Keratinocyte (primary cell): ENCODE results near the gene REPS2. TPM values are rescaled to one million over a fixed set of nuclear protein-coding genes. Genes with fewer than 3 reads are reported as not detected.

Experiments used
- DNase-seq: peaks from one replicate; pipeline ENCODE4 v3.0.0-alpha.2; 2011; ENCODE audit warnings: low read depth, missing footprints, low spot score
- FAIRE-seq: peaks from 2 replicates; lab custom pipeline; 2011; peaks lifted over from hg19 to GRCh38; lab: Jason Lieb, UNC
- H2AFZ ChIP-seq: 2 replicates; pipeline ENCODE4 v1.6.0; 2012; ENCODE audit warnings: low read length, control low read depth, inconsistent platforms; ENCODE audit not compliant: control insufficient read depth
- H3K27ac ChIP-seq: 2 replicates; pipeline ENCODE4 v1.5.1; 2011; ENCODE audit warnings: low read length; ENCODE audit not compliant: control insufficient read depth, insufficient read depth
- H3K27me3 ChIP-seq: 3 replicates; pipeline ENCODE4 v1.6.0; 2011; ENCODE audit warnings: low read length; ENCODE audit not compliant: control insufficient read depth, insufficient read depth; ENCODE audit errors: extremely low read depth
- H3K36me3 ChIP-seq, 2 experiments: 2 replicates in 1 of 2; 3 replicates in 1 of 2; pipeline ENCODE4 v1.5.1; 2011; ENCODE audit warnings: low read length in 2 of 2, mild to moderate bottlenecking in 1 of 2; ENCODE audit not compliant: control insufficient read depth in 2 of 2, insufficient read depth in 2 of 2; ENCODE audit errors: extremely low read depth in 1 of 2
- H3K4me1 ChIP-seq: 3 replicates; pipeline ENCODE4 v1.5.1; 2011; ENCODE audit warnings: low read length; ENCODE audit not compliant: control insufficient read depth, insufficient read depth; ENCODE audit errors: extremely low read depth
- H3K4me2 ChIP-seq: 3 replicates; pipeline ENCODE4 v1.6.0; 2011; ENCODE audit warnings: low read depth, low read length; ENCODE audit not compliant: control insufficient read depth, insufficient read depth; ENCODE audit errors: extremely low read depth
- H3K4me3 ChIP-seq, 3 experiments: fragments of 200-600 bp in 1 of 3; sonication (generic) in 1 of 3; 2 replicates in 2 of 3; 3 replicates in 1 of 3; pipeline ENCODE4 v1.5.1; 2011 to 2016; ENCODE audit warnings: low read length in 3 of 3, mild to moderate bottlenecking in 3 of 3, control low read depth in 2 of 3, inconsistent platforms in 1 of 3, low read depth in 1 of 3, mixed read lengths in 1 of 3, mixed run types in 1 of 3, moderate library complexity in 1 of 3; ENCODE audit not compliant: control insufficient read depth in 2 of 3, insufficient read depth in 2 of 3; ENCODE audit errors: extremely low read depth in 1 of 3
- H3K79me2 ChIP-seq: 2 replicates; pipeline ENCODE4 v1.6.0; 2012; ENCODE audit warnings: low read length; ENCODE audit not compliant: control insufficient read depth, insufficient read depth
- H3K9ac ChIP-seq: 3 replicates; pipeline ENCODE4 v1.6.0; 2011; ENCODE audit warnings: low read length; ENCODE audit not compliant: control insufficient read depth, insufficient read depth; ENCODE audit errors: extremely low read depth
- H3K9me1 ChIP-seq: 3 replicates; pipeline ENCODE4 v1.6.0; 2011; ENCODE audit warnings: low read length; ENCODE audit not compliant: control insufficient read depth, insufficient read depth; ENCODE audit errors: extremely low read depth
- H3K9me3 ChIP-seq: 2 replicates; pipeline ENCODE4 v1.5.1; 2012; ENCODE audit warnings: low read depth, low read length; ENCODE audit not compliant: control insufficient read depth
- H4K20me1 ChIP-seq: 3 replicates; pipeline ENCODE4 v1.6.0; 2011; ENCODE audit warnings: low read length; ENCODE audit not compliant: control insufficient read depth, insufficient read depth; ENCODE audit errors: extremely low read depth
- EZH2 ChIP-seq: IDR thresholded peaks from one replicate; pipeline ENCODE4 v1.6.1; 2012; ENCODE audit warnings: inconsistent platforms, mild to moderate bottlenecking, low read length, moderate library complexity
- dilution Hi-C: fragments of 300-500 bp; cut with MboI; formaldehyde crosslinking; loops from one replicate; pipeline ENCODE4 v1.7.0; 2020; ENCODE audit warnings: low sequenced_read_pairs; ENCODE audit not compliant: extremely low pct_ligation_motif_present
- polyA plus RNA-seq, 5 experiments: library from polyadenylated mRNA; depleted of rRNA in 3 of 5; stranded (reverse) in 3 of 5; stranded (forward) in 1 of 5; unstranded in 1 of 5; fragments of >200 nt; gene quantifications; 1 replicate in 1 of 5; 2 replicates in 3 of 5; 3 replicates in 1 of 5; pipeline versions ENCODE4 v1.2.1 to v1.2.3, GENCODE V29; 2011 to 2012; ENCODE audit warnings: missing spikeins in 2 of 5, low read depth in 1 of 5, low replicate concordance in 1 of 5
- TF ChIP-seq, protein P1 (sequence below), 3 experiments: IDR thresholded peaks in 1 of 3; conservative IDR thresholded peaks in 1 of 3; optimal IDR thresholded peaks in 1 of 3; 2 replicates in 2 of 3; 3 replicates in 1 of 3; pipeline versions ENCODE3 to v1.5.1; 2011; ENCODE audit warnings: low read length in 3 of 3, mild to moderate bottlenecking in 3 of 3, moderate library complexity in 2 of 3, control low read depth in 1 of 3, inconsistent platforms in 1 of 3; ENCODE audit not compliant: insufficient read depth in 2 of 3; ENCODE audit errors: extremely low read depth in 1 of 3

Gene REPS2
- polyA plus RNA-seq, 1 donor (not counting 4 experiments of a cell fraction or from before 2014, with no cell fraction given): 2.4 TPM

DNA sequence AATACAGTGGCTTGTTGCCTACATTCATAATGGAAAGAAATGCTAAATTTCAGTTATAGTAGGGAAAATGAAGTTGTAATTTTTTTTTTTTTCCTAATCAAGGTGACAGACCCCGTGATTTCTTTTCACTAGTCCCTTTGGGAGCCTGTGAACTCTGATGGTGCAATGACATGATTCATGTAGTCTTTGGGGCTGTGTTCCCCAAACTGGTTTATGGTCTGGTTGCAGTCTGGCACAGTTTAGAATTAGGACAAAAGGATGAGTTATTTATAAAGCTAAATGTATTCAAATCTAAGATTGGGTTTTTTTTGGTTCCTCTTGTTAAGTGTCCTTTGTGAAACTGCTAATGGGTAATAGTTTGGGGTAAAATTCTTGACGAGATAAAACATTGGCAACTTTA, 66.0 kb downstream of the REPS2 start:
- no peaks in the 10 kb centered on the region for H3K36me3 ChIP-seq
- FAIRE-seq: no peak
- TF ChIP-seq, protein P1, sequence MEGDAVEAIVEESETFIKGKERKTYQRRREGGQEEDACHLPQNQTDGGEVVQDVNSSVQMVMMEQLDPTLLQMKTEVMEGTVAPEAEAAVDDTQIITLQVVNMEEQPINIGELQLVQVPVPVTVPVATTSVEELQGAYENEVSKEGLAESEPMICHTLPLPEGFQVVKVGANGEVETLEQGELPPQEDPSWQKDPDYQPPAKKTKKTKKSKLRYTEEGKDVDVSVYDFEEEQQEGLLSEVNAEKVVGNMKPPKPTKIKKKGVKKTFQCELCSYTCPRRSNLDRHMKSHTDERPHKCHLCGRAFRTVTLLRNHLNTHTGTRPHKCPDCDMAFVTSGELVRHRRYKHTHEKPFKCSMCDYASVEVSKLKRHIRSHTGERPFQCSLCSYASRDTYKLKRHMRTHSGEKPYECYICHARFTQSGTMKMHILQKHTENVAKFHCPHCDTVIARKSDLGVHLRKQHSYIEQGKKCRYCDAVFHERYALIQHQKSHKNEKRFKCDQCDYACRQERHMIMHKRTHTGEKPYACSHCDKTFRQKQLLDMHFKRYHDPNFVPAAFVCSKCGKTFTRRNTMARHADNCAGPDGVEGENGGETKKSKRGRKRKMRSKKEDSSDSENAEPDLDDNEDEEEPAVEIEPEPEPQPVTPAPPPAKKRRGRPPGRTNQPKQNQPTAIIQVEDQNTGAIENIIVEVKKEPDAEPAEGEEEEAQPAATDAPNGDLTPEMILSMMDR (optimal IDR thresholded peaks at IDR 0.05 in 1 of 3, IDR thresholded peaks at IDR 0.05 in 1 of 3, conservative IDR thresholded peaks at IDR 0.05 in 1 of 3; ENCODE audit: extremely low read depth in 1 of 3, insufficient read depth in 2 of 3, low read length in 3 of 3): no peak
- no peak for TF ChIP-seq EZH2

DNA sequence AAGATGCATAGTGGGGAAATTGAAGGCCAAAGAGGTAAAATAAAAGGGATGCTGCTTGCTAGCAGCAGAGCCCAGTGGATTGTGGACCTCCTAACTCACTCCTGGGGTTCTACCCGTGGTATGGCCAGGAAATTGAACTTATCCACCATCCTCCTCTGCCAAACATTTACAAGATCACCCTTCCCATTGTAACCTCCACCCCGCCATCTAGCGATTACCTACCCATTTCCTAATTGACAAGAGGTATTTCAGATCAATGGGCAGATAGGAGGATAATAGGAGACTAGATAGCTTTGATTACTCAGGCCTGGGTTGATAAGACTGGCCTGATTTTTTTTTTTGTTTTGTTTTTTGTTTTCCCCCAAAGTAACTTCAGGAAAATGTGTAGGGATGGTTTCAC, 67.8 kb downstream of the REPS2 start:
- DNase-seq: no peak
- Histone ChIP-seq H3K36me3 (no peaks in the 10 kb centered on the region), H3K9me3 (no peaks in the 10 kb centered on the region), H3K4me2 (no peak overlapping the region), H3K4me3 (no peak overlapping the region), H3K9me1 (no peaks in the 10 kb centered on the region), H4K20me1 (no peaks in the 10 kb centered on the region), H3K79me2 (no peaks in the 10 kb centered on the region), H3K4me1 (no peaks in the 10 kb centered on the region), H3K27me3 (no peaks in the 10 kb centered on the region), H3K9ac (no peak overlapping the region), H2AFZ (no peak overlapping the region), H3K27ac (no peak overlapping the region)
- dilution Hi-C loops: no loop called here
- TF ChIP-seq EZH2: no peak
- TF ChIP-seq, protein P1 (optimal IDR thresholded peaks at IDR 0.05 in 1 of 3, IDR thresholded peaks at IDR 0.05 in 1 of 3, conservative IDR thresholded peaks at IDR 0.05 in 1 of 3; ENCODE audit: extremely low read depth in 1 of 3, insufficient read depth in 2 of 3, low read length in 3 of 3): no peak
- FAIRE-seq: no peak

More for the DNA sequence above, 66.0 kb downstream of the REPS2 start:
- Histone ChIP-seq H3K9me1 (no peaks in the 10 kb centered on the region), H4K20me1 (no peaks in the 10 kb centered on the region), H3K4me2 (no peak overlapping the region), H3K4me1 (no peaks in the 10 kb centered on the region), H3K27me3 (no peaks in the 10 kb centered on the region), H3K27ac (no peak overlapping the region), H2AFZ (no peak overlapping the region), H3K9ac (no peak overlapping the region), H3K9me3 (no peaks in the 10 kb centered on the region), H3K4me3 (no peak overlapping the region), H3K79me2 (no peaks in the 10 kb centered on the region)
- no peak for DNase-seq
- dilution Hi-C loops: no loop called here
